MCF 10A (cell line): ENCODE results near the gene AGT. TPM values are rescaled to one million over a fixed set of nuclear protein-coding genes. Genes with fewer than 3 reads are reported as not detected.
A peak's percentile ranks its signal among the peaks of the same experiment; 100 is the strongest.

Experiments used
- BruUV-seq: library from RNA; stranded (reverse); fragments of 400-500 nt; replicated peaks from 2 replicates; lab custom pipeline; 2021; lab: Mats Ljungman, UMichigan
- CTCF ChIA-PET: fragments of 300-600 bp; sonication (Branson Sonifier 250); formaldehyde crosslinking; extraction: SDS; loops from one replicate; lab custom pipeline; 2021; ENCODE audit warnings: antibody characterized with exemption, inconsistent platforms; lab: Yijun Ruan, JAX
- POLR2A ChIA-PET: fragments of 300-600, 350-650 bp; sonication (Branson Sonifier 250); formaldehyde crosslinking; extraction: SDS; loops from one replicate; lab custom pipeline; 2020; ENCODE audit warnings: antibody characterized with exemption, inconsistent platforms; lab: Yijun Ruan, JAX
- DNase-seq: peaks from one replicate; pipeline ENCODE4 v3.0.0-alpha.2; 2018; ENCODE audit not compliant: unreplicated experiment
- H3K27ac Mint-ChIP-seq: one replicate; pipeline ENCODE4 v1.8.0; 2022; ENCODE audit warnings: mild to moderate bottlenecking, low read depth, mixed read lengths; ENCODE audit not compliant: unreplicated experiment
- H3K27me3 Mint-ChIP-seq: one replicate; pipeline ENCODE4 v1.8.0; 2022; ENCODE audit warnings: mixed read lengths; ENCODE audit not compliant: insufficient read depth, unreplicated experiment
- H3K36me3 Mint-ChIP-seq: one replicate; pipeline ENCODE4 v1.8.0; 2022; ENCODE audit warnings: mild to moderate bottlenecking, moderate library complexity, mixed read lengths; ENCODE audit not compliant: insufficient read depth, unreplicated experiment
- H3K4me1 Mint-ChIP-seq: one replicate; pipeline ENCODE4 v1.8.0; 2022; ENCODE audit warnings: mixed read lengths; ENCODE audit not compliant: insufficient read depth, unreplicated experiment
- H3K4me3 Mint-ChIP-seq: one replicate; pipeline ENCODE4 v1.8.0; 2022; ENCODE audit warnings: mild to moderate bottlenecking, moderate library complexity, mixed read lengths; ENCODE audit not compliant: unreplicated experiment
- H3K9me3 Mint-ChIP-seq: one replicate; pipeline ENCODE4 v1.8.0; 2022; ENCODE audit warnings: mixed read lengths; ENCODE audit not compliant: unreplicated experiment
- intact Hi-C: fragments of 100-400 bp; cut with micrococcal nuclease; formaldehyde crosslinking; loops from 2 replicates; pipeline ENCODE4 v1.14.1; 2022
- total RNA-seq: library from RNA; stranded (reverse); gene quantifications from 2 replicates; pipeline ENCODE4 v1.2.3, GENCODE V29; 2022
- TF ChIP-seq, protein P1 (sequence below): fragments of 200-600 bp; IDR thresholded peaks from one replicate; pipeline ENCODE4 v1.8.0; 2022; ENCODE audit warnings: antibody characterized with exemption, mild to moderate bottlenecking; ENCODE audit not compliant: unreplicated experiment

The AGT gene
- total RNA-seq, 1 experiment from 2014 or later, result not detected

DNA sequence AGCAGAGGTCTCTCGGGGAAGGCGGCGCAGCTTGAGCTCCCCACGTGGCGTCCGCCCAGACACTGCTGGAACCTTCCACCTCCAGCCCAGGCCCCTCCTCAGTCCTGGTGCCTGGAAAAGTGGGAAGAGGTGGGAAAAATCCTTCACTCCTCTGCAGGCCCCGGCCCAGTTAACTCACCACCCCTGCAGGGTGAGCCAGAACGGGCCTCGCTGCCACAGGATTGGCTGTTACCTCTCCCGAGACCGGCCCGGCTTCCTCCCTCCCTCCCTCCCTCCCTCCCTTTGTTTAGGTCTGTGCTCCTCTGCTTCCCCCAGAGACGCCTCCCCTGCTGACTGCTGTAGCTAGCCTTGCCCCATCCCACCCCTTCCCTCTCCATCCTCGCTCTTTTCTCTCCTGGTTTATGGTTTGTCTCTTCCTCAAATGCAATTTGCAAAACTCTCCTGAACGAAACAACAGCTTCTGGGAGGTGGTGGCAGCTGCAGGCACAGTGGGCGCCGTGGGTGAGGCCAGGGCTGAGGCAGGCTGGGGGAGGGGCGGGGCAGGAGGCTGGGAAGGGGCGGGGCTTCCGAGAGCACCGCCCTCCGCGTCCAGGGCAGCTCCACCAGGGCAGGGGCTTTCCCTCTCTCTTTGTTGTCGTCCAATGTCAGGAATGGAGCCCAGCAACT is 39.8 kb upstream of the AGT start:
- intact Hi-C loops, result no loop called here
- no peak overlapping the region for H3K4me3 Mint-ChIP-seq
- H3K9me3 Mint-ChIP-seq, result no peaks in the 10 kb centered on the region
- H3K4me1 Mint-ChIP-seq, result no peaks in the 10 kb centered on the region
- TF ChIP-seq, protein P1, sequence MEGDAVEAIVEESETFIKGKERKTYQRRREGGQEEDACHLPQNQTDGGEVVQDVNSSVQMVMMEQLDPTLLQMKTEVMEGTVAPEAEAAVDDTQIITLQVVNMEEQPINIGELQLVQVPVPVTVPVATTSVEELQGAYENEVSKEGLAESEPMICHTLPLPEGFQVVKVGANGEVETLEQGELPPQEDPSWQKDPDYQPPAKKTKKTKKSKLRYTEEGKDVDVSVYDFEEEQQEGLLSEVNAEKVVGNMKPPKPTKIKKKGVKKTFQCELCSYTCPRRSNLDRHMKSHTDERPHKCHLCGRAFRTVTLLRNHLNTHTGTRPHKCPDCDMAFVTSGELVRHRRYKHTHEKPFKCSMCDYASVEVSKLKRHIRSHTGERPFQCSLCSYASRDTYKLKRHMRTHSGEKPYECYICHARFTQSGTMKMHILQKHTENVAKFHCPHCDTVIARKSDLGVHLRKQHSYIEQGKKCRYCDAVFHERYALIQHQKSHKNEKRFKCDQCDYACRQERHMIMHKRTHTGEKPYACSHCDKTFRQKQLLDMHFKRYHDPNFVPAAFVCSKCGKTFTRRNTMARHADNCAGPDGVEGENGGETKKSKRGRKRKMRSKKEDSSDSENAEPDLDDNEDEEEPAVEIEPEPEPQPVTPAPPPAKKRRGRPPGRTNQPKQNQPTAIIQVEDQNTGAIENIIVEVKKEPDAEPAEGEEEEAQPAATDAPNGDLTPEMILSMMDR, result no peak
- no TSS peak for BruUV-seq
- DNase-seq, result peak; percentile 66
- ChIA-PET POLR2A (interaction anchor here (0.7 kb wide), 1 partner anchor 137 kb away, joined by 3 read pairs; no protein-coding TSS in a partner anchor), CTCF (interaction anchor here (0.6 to 0.7 kb wide), 2 partner anchors 110 to 170 kb away, joined by 3 read pairs; no protein-coding TSS in a partner anchor)
- H3K36me3 Mint-ChIP-seq, result no peaks in the 10 kb centered on the region
- no peak overlapping the region for H3K27ac Mint-ChIP-seq
- peaks cover 21% of the 10 kb centered on the region for H3K27me3 Mint-ChIP-seq

DNA sequence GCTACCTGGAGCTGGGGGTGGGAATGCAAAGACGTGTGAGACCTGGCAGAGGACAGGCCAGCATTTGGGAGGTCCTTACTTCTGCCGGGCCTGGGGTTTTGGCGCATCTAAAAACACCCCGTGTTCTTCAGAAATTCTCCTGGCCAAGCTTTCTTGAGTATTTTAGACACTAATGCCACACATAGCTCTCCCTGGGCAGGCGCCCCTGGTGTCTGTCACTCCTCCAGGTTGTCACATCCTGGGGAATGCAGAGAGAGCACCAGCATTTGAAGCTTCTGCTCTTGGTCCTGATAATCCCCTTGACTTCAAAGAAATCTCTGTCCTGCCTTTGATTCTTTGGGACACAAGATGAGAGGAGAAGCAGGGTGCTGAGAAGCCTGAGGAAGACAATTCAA is 39.3 kb upstream of the AGT start:
- CTCF ChIA-PET, result interaction anchor here (0.6 to 1.1 kb wide), 3 partner anchors 110 to 458 kb away, joined by 3 to 4 read pairs (median 3); no protein-coding TSS in a partner anchor
- H3K27me3 Mint-ChIP-seq, result peaks cover 16% of the 10 kb centered on the region
- no peaks in the 10 kb centered on the region for H3K9me3 Mint-ChIP-seq
- BruUV-seq, result no TSS peak
- no peak overlapping the region for H3K4me3 Mint-ChIP-seq
- intact Hi-C loops, result no loop called here
- POLR2A ChIA-PET, result interaction anchor here (0.7 kb wide), 1 partner anchor 137 kb away, joined by 3 read pairs; no protein-coding TSS in a partner anchor
- H3K4me1 Mint-ChIP-seq, result no peaks in the 10 kb centered on the region
- DNase-seq, result no peak
- no peak overlapping the region for H3K27ac Mint-ChIP-seq
- TF ChIP-seq, protein P1, result no peak
- no peaks in the 10 kb centered on the region for H3K36me3 Mint-ChIP-seq

DNA sequence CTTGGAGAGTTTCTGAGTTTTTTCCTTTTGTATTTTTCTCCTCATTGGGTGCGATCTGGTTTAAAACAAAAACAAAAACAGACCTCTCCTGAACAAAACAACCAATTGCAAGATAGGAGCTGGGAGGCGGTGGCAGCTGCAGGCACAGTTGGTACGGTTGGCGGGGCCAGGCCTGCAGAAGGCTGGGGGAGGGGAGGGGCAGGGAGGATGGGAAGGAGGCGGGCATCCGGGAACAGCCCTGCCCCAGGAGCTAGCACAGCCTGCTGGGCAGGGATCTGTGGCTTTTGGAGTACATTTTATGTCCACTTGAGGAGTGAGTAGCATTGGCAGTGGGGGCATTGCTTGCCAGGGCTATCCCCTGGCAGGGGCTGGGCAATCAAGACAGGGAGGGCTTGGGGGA is 38.5 kb upstream of the AGT start:
- no peak overlapping the region for H3K27ac Mint-ChIP-seq
- no peaks in the 10 kb centered on the region for H3K4me1 Mint-ChIP-seq
- H3K27me3 Mint-ChIP-seq, result peaks cover 16% of the 10 kb centered on the region
- DNase-seq, result no peak
- ChIA-PET CTCF (interaction anchor here (0.5 to 1.1 kb wide), 4 partner anchors 34 to 1174 kb away, joined by 3 to 4 read pairs (median 3); no protein-coding TSS in a partner anchor), POLR2A (no interaction called here)
- no peaks in the 10 kb centered on the region for H3K36me3 Mint-ChIP-seq
- H3K4me3 Mint-ChIP-seq, result no peak overlapping the region
- TF ChIP-seq, protein P1, result no peak
- BruUV-seq, result no TSS peak
- intact Hi-C loops, result no loop called here
- H3K9me3 Mint-ChIP-seq, result no peaks in the 10 kb centered on the region

DNA sequence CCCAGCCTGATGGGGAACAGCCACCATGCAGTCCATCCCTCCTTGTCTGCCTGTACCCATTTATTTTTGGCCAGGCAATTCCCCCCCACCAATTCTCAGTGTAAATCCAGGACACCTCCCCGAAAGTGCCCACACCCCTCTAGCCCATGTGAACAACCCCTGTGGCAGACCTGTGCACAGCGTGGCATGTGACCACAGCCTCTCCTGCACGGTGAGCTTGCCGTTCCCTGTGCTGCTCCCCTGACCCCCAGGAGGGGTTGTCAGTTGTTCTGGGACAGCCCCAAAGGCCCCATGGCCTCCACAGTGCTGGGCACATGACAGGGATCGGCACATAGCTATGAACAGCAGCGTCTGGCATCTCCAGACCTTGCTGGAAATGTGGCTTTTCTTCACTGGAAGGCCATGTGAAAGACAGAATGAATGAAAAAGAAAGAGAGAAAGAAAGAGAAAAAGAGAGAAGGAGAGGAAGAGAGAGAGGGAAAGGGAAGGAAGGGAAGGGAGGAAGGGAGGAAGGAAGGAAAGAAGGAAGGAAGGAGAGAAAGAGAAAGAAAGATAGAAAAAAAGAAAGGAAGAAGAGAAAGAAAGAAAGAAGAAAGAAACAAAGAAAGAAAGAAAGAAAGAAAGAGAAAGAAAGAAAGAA is 37.2 kb upstream of the AGT start:
- no peaks in the 10 kb centered on the region for H3K4me1 Mint-ChIP-seq
- intact Hi-C loops, result no loop called here
- TF ChIP-seq, protein P1, result no peak
- DNase-seq, result no peak
- H3K27me3 Mint-ChIP-seq, result peaks cover 10% of the 10 kb centered on the region
- ChIA-PET CTCF (interaction anchor here (0.7 kb wide), 1 partner anchor 839 kb away, joined by 3 read pairs; no protein-coding TSS in a partner anchor), POLR2A (no interaction called here)
- H3K36me3 Mint-ChIP-seq, result no peaks in the 10 kb centered on the region
- H3K27ac Mint-ChIP-seq, result no peak overlapping the region
- no peaks in the 10 kb centered on the region for H3K9me3 Mint-ChIP-seq
- BruUV-seq, result no TSS peak
- no peak overlapping the region for H3K4me3 Mint-ChIP-seq
